GM21723 (cell line): ENCODE results near the gene PNLIPRP2.

ENCODE experiments used
- ATAC-seq: cut with Tn5 transposase; IDR thresholded peaks from one replicate; pipeline ENCODE4 v1.9.1; 2021; ENCODE audit warnings: mild to moderate bottlenecking, moderate library complexity; ENCODE audit not compliant: unreplicated experiment

The PNLIPRP2 gene

DNA sequence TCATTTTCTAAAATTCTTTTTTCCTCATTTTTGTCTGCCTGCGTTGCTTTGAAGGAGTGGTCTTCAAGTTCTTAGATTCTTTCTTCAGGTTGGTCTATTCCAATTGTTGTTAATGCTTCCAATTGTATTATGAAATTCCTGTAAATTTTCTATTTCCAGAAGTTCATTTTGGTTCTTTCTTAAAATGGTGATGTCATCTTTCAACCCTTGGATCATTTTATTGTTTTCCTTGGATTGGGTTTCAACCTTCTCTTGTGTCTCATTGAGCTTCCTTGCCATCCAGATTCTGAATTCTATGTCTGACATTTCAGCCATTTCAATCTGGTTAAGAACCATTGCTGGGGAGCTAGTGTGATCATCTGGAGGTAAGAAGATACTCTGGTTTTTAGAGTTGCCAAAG is 33.1 kb downstream of the PNLIPRP2 start:
- no peak for ATAC-seq

DNA sequence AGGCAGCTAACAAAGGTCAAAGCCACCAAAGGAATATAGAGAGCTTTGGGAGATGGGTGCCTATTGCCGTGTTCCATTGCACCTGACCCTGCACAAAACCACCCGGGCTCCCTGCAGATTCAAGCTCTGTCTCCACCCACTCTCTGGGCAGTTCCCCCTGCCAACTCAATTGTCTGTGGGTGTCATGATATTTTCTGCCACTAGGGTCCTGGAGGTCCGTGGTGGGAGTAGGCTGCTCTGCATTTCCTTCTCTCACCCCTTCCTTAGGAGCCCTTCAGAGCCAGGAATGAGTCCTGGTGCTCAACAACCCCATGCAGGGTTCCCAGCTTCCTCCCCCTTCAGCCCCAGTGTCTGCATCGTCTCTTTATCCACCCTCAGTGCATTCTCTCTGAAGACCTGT is 34.1 kb downstream of the PNLIPRP2 start:
- ATAC-seq, result no peak

DNA sequence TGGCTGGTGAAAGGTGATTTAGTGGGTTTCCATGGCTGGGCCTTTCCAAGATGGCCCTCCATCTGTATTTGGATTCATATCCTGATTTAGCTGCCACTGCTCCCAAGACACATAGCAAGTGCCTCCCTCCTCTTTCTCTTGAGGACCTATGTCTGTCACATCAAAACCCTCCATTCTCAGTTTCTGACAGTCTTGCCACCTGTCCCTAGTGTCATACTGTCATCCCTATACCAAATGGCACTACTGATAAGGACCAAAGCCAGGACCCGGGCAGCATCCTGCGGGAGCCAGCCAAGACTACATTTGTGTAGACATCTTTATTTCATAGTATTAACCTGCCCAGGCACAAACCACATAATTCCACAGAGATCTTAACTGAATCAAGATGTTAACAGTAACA is 34.8 kb downstream of the PNLIPRP2 start:
- ATAC-seq, result no peak

DNA sequence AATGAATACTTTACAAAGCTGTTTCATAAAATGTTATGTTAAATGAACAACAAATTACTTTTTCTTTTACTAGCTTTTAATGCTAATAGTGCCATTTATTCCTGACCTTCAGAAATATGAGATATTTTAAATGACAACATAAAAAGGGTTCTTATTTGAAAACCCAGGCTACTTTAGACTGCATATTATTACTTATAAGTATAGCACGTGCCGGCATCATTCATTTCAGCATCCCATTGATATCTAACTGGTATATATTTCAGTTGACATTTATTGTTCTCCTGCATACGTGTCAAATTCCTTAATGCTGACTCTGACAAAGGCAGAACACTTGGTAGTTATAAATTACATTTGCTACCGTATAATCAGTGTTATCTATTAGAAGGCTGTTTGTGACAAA is 35.3 kb downstream of the PNLIPRP2 start:
- ATAC-seq, result no peak

DNA sequence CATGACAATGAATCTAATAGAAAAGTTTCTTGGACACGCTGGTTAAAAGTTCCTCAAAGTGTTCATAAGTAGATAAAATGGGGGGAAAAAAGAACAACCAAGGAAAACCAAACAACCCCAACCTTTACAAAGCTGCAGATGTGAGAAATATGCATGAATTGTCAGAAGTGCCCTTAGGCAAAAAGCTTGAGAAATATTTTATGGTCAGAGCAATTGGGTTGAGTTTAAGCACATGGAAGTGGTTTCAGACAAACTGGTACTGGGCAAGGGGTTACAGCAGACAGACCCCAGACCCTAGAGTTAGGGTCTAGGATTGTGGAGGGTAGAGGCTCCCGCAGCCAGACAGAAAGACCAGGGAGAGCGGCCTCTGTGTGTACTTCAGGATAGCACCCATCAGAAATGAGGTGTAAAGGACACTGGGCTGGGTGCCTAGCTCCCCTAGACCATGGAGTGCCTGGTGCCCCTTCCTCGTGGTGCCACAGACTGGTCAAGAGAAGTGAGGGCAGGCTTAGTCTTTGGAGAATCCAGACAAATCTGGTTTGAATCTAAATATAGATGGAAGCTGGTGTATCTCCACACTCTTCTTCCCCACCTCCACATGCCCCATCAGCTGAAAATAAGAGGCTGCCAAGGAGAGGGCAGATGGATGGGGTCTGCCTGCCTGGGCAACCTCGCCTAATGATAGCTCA is 37.3 kb downstream of the PNLIPRP2 start:
- ATAC-seq, result no peak

DNA sequence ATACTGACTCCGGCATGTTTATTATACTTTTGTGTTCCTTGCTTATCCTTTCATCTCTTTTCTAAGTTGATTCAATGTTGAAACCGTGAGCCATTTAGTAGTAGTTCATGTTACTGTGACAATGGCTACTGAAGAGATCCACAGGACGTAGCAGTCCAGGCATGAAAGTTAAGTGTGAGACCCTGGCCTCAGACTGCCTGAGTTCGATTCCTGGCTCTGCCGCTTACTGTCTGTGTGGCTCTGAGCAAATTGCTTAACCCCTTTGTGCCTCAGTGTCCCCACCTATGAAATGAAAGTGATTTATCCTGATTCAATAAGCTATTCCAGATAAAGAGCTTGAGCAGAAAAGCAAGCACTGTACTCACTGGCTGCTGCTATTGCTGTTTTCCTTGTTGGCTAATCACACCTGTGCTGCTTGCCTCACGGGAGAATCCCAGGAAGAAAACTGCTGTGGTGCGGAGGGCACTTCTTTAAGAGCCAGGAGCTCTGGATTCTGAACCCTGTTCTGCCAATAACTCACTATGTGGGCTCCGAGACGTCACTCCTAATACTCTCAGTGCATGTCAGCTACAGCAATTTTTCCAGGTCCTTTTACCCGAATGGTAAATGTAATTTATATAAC is 38.4 kb downstream of the PNLIPRP2 start:
- ATAC-seq, result no peak

DNA sequence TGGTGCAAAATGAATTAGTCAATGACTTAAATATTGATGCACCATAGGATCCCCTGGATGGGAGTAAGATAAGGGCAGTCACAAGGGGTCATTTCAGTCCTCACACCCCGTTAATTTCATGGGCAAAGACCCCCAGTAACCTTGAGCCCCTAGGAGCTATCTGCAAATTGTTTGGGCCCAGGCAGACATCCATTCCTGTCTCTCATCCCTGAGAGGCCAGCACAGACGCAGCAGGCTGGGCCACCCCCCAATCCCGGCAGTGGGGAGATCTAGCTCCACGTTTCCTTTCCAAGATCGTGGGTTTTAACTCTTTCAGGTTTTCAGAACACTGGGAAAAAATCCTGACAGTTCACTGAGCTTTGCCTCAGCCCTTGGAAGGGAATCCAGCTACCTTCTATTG is 40.1 kb downstream of the PNLIPRP2 start:
- ATAC-seq, result no peak

DNA sequence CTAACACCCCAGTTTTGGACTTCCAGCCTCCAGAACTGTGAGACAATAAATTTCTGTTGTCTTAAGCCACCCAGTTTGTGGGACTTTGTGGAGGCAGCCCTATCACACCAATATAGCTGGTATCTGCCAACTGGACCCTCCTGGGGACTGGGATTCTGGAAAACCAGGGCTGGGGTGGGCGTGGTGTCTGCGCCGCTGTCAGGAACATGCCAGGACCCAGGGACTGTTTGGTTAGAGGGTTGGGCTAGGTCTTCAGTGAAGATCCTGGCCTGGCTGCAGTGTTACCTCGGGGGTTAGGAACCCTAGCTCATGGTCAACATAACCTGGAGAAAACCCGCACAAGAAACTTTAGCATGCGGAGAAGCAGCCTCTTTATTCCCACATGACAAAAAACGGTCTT is 42.6 kb downstream of the PNLIPRP2 start:
- no peak for ATAC-seq

DNA sequence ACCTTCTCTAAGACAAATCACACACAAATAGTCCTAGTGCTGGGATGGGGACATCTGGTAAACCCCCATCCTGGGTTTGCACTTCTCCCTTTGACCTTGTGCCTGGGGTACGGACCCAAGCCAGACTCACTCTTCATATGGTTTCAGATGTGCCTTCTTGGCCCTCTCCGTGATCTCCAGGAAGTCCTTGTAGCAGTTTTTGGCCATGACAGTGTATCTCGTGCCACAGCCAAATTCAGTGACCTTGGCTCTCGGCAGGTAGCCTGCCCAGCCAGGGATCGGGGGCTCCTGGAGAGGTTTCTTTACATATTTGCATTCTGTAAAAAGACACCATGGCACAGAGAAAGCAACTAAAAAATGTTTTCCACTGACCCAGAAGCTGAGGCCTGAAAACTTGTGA is 43.9 kb downstream of the PNLIPRP2 start:
- ATAC-seq, result no peak

DNA sequence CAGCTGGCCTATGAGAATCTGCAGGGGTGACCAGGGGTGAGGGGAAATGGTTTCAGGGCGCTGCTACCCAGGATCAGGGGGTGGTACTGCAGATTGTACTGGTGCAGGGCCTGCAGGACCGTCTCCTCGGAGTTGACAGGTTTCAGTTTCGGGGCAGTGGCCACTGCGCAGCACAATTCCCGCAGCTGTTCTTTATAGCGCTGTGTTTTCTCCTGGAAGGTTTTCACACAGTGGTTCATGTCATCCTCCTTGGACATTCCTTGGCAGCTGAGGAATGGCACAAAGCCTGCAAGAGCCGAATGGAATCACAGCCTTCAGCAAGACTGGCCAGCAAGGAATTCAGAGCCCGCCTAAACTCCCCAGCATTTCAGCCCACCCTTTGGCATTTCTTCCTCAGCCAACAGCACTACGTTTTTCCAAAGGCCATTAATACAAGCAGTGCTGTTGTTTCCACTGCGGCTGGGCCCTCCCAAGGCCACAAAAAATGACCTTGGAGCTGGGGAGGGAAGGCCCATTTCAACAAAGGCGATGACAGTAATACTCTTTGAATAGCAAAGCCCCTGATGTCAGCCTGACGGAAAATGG is 44.9 kb downstream of the PNLIPRP2 start:
- ATAC-seq, result no peak

DNA sequence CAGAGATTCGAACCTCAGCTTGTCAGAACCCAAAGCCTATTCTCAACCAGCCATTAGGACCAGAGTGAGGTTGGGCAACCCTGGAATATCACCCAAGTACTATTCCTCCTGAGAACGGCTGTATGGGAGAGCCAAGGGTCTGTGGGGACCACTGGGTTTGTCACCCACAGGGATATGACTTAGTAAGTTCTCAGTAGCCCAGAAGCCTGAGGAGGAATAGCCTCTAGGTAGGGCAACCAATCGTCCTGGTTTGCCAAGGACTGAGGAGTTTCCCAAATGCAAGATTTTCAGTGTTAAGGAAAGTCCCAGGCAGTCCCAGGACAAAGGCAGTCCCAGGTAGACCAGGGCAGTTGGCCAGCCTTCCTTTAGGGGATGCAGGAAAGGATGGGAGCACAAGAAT is 46.7 kb downstream of the PNLIPRP2 start:
- ATAC-seq, result no peak

DNA sequence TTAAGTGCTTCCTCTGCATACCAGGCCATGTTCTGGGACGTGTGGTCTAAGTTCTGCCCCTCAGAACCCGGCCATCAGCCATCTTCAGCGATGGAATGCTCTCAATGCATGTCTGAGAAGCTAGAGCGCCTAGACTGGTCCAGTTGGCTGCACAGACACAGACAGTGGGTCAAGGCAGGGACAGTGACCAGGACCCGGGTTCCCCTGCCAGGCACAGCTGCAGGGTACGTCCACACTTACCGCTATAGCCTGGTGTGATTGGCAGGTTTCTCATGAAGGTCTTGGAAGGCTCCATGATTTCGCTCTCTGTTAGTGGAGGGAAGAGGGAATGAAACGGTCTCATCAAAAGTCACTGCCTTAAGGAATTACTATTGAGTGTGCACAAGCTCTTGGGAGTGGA is 47.3 kb downstream of the PNLIPRP2 start:
- no peak for ATAC-seq

DNA sequence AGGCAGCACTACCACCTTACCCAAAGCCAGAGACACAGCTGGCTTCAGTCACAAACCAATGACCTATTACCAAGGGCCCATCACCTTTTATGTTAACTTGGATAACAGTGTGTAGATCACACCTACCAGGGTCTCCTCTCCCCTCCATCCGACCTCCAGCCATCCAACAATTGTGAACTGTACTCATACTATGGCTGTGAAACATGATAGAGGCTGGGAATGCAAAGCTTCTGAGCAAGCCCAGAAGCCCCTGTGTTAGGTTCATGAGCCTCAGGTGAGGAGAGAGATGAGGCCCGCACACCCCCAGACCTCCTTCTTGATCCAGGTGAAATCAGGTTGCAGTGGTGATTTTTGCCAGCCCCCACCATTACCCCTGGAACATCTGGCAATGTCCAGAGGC is 47.7 kb downstream of the PNLIPRP2 start:
- no peak for ATAC-seq

DNA sequence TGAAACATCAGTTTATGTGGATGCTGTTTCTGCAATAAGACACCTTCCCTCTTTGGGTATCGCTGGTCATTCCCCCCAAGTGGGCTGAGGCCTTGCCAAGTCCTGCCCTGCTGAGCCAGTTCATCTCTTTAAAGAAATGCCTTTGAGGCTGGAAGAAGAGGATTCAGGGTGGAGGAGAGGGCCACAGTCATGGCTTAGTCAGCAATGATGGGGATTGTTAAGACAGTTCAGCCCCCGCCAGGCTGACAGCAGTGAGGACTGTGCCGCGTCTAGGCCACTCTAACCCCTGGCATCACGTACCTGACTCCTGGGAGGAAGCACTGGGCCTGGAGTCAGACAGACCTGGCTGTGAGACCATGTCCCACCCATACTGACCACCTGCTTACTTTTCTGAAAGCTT is 48.3 kb downstream of the PNLIPRP2 start:
- no peak for ATAC-seq

DNA sequence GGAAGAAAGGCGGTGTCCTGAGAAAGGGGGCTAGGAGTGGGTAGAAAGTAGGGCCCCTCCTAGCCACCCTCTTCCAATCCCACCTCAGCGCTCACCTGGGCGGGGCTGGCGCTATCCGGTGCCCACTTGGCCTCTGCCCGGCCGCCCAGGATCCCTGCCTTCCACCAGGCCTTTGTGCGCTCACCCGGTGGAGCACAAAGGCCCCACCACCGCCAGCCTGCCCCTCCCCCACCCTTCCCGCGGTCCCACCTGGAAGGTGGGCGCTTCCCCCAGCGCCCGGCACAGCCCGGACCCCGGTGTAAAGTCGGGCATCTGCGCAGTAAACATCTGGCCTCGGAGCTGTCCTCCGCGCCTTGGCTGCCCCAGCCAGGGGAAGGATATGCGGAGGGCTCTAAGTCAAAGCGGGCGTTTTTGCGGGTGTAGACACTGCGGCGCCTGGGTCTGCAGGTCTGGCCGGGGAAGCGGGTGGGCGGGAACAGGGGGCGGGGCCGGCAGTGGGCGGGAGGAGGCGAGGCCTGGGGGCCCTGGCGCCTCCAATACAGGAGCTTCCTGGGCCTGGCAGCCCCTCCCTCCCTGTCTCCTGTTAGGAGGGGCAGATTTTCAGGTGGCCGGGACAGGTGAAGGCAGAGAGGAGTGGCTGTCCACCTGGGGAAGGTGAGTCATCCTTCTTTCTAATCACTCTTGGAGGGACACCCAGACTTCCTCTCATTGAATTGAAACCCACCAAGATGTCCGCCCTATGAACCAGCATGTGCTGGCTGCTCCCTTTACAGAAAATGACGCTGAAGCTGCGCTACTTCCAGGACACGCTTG is 49.3 kb downstream of the PNLIPRP2 start:
- no peak for ATAC-seq

DNA sequence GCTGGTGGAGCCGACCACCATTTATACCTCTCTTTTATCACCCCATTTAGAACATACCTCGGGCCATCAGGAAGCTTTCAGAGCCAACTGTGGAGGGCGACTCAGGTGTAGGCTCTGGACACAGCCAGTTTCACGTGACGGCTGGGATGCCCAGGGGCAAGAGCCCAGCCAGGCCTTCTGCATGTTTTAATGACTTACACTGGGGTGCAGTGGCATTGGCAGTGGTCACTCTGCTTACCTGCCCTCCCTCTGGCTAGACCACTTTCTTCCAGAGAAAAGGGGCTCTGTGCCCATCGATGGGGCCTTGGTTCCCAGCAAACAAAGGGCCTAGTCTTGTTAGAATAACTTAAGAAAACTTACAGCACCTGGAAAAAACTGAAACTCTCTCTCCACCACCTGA is 50.0 kb downstream of the PNLIPRP2 start:
- no peak for ATAC-seq

DNA sequence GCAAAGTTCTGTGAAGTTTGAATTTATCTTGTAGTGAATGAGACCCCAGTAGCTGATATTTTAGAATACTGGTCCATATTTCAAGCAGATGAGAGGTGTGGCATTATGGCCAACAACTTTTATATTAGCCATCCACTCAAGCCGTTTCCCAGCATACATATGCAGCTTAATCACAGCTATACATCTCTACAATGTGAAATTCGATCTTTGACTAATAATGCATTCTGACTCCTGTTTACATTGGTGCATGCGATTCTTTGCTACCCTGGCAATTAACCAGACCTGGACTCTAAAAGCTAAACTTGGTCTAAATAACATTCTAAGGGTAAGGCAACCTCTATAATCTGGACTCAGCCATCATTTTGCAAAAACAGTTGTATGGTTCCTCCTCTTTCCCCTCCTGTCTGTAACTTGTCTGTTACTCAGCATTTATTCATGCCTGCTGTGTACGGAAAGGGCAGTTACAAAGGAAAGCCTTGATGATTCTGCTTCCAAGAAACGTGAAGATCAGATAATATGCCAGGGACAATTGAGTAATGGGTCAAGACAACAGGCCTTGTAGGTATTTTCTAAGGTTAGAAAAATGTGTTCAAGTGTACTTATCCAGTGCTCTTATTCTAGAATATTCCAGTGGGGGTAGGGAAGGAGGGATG is 50.6 kb downstream of the PNLIPRP2 start:
- no peak for ATAC-seq

DNA sequence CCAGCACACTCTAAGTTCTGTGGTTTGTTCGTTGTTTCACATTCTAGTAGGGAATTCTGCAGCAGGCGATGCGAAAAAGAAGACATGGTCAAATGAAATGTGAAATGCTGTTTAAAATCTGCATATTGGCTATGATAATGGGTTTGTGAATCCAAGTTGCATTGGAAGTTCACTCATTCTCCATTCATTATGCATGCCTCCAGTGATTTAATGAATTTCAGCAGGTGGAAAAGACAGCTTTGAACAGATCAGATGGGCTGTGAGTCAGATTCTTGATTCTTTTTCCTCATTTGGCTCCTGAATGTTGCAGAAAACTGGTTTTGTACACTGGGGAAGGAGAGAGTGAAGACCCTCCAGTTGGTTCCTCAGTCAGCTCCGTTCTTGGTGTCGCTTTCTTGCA is 52.1 kb downstream of the PNLIPRP2 start:
- ATAC-seq, result no peak

DNA sequence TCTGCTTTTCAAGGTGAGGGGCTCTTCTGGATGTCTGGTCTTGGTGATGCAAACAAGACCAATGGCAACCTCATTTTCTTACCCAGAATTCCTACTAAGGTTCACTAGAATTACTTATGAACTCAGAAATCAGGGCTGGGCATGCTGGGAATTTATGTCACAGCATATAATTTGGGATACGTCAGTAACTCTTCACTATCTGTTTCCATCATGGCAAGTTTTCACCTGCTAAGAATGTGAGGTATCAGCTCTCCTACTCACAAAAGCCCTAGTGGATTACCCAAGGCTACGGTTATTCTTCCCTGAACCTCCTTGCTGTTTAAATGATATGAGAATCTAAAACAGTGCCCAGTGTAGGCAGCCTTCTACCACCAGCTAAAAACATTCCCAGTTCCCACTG is 53.1 kb downstream of the PNLIPRP2 start:
- ATAC-seq, result no peak

DNA sequence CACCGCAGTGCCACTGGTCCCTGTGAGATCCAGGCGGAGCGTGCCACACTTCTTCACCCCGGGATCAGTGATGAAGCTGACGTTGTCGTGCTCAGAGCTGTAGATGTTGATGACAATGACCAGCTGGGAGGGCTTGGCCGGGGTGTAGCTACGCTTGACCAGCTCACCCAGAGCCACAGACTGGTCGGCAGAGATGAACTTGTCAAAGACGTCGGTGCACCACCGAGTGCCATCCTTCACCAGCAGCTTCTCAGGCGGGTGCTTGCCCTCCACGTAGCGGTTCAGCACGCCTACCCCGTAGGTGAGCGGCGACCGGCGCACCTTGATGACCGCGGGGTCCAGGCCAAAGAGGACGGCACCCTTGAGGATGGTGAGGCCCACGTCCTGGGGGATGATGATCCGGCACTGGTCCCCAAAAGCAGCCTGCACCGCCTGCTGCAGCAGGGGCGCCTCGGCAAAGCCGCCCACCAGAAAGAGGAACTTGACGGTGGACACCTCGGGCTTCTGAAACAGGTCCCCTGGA is 54.2 kb downstream of the PNLIPRP2 start:
- ATAC-seq, result no peak

DNA sequence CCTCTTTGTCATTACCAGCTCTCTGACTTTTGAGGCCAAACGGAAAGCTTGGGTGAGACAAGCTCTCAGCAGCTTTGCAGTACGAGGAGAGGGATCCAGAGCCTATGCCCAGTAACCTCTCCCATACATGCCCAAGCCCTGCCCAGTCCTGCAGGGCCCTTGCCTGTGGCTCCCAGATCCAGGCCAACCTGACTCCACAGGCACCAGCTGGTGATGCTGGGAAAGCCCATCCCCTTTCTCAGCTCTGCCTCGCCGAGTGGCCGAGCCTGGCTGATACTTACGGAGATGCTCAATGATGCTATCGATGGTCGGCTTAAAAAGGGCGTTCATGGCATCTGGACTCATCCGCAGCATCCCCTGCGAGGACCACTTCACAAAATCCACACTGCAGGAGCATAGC is 55.4 kb downstream of the PNLIPRP2 start:
- ATAC-seq, result no peak
